ENCODE results near the gene KHNYN.

The KHNYN gene

GRCh38 chr14:24422694-24423601 is 6.8 kb upstream of the KHNYN start:
- no peak for DNase-seq (ENCODE audit: low read depth)

- DNase-seq (ENCODE audit: low read depth): no peak
Observed at GRCh38 chr14:24425704-24426103, 4.0 kb upstream of the KHNYN start.

- DNase-seq (ENCODE audit: low read depth): no peak
Observed at GRCh38 chr14:24426150-24426911, 3.4 kb upstream of the KHNYN start.

- DNase-seq (ENCODE audit: low read depth): no peak
Observed at GRCh38 chr14:24426912-24427536, 2.7 kb upstream of the KHNYN start.

- DNase-seq (ENCODE audit: low read depth): no peak
Observed at GRCh38 chr14:24427537-24428508, 1.9 kb upstream of the KHNYN start.

GRCh38 chr14:24428628-24429394 is 943 bp upstream of the KHNYN start:
- no peak for DNase-seq (ENCODE audit: low read depth)

GRCh38 chr14:24430143-24430681 is 458 bp downstream of the KHNYN start:
- DNase-seq (ENCODE audit: low read depth): peak; percentile 48

- DNase-seq (ENCODE audit: low read depth): peak; percentile 27
Observed at GRCh38 chr14:24430682-24431568, 1.2 kb downstream of the KHNYN start.

GRCh38 chr14:24431569-24432258 is 2.0 kb downstream of the KHNYN start:
- DNase-seq (ENCODE audit: low read depth): peak; percentile 80

GRCh38 chr14:24432259-24433131 is 2.7 kb downstream of the KHNYN start:
- DNase-seq (ENCODE audit: low read depth): no peak

GRCh38 chr14:24434036-24434435 is 4.3 kb downstream of the KHNYN start:
- no peak for DNase-seq (ENCODE audit: low read depth)

- no peak for DNase-seq (ENCODE audit: low read depth)
Observed at GRCh38 chr14:24434676-24435075, 4.9 kb downstream of the KHNYN start.

- DNase-seq (ENCODE audit: low read depth): no peak
Observed at GRCh38 chr14:24435192-24435810, 5.5 kb downstream of the KHNYN start.

- no peak for DNase-seq (ENCODE audit: low read depth)
Observed at GRCh38 chr14:24435998-24436354, 6.2 kb downstream of the KHNYN start.

GRCh38 chr14:24436355-24437019 is 6.7 kb downstream of the KHNYN start:
- DNase-seq (ENCODE audit: low read depth): no peak

GRCh38 chr14:24437020-24437735 is 7.4 kb downstream of the KHNYN start:
- no peak for DNase-seq (ENCODE audit: low read depth)
